ENCODE data around the gene TRIM4.
"Not testable (repeated sequence)": the region's sequence is repeated elsewhere in the genome, so short reads cannot be mapped to it uniquely, and the experiment has no call there.

The TRIM4 gene

DNA sequence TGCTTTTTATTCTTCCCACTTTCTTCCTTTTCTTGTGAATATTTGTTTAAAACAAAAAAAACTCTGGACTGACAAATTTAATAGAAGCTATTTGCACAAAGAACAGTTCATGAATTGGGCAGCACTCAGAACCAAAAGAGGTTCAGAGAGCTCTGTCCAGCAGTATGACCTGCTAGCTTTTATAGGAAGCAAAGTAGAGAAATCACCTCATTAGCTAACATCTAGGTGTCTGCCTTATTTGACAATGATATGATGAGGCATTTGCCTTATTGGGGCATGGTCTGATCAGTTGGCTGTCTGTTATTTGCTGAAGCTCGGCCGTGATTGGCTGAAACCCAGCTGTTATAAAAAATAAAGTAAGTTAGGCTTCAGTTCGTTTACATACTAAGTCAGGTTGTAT, 819 bp upstream of the TRIM4 start:
- no peak for DNase-seq (ENCODE audit: low spot score)

DNA sequence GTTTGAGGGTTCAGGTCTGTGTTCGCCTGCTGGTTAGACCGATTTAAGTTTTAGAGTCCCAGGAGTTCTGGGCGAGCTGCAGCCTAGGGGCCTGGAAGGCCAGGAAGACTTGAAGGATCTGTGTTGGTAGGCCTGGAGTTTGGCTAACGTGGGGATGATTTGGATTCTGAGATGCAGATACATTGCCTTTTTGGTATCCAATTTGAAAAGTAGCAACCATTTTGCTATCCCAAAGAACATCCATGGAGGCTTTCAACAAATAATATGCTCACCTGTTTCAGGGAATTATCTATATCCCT, 433 bp upstream of the TRIM4 start:
- no peak for DNase-seq (ENCODE audit: low spot score)

DNA sequence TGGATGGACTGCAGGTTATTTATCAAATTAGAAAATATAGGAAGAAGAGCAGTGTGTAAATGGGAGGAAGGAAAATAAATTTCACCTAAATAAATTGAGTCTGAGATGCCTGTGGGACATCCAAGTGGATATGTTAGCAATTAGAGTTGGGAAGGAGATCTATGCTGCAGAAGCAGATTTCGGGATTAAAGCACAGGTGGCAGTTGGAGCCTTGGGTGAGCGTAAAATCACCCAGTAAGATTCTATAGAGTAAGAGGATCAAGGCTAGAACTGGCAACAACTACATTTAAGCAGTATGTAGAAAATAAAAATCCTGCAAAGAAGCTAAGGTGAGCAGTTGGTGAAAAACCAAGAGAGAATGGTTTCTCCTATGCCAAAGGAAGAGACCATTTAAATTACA, 8.4 kb downstream of the TRIM4 start:
- no peak for DNase-seq (ENCODE audit: low spot score)

GRCh38 chr7:99901581-99901980, 17.7 kb downstream of the TRIM4 start:
- DNase-seq (ENCODE audit: low spot score) = no peak

GRCh38 chr7:99899830-99900519, 19.4 kb downstream of the TRIM4 start:
- no peak for DNase-seq (ENCODE audit: low spot score)

DNA sequence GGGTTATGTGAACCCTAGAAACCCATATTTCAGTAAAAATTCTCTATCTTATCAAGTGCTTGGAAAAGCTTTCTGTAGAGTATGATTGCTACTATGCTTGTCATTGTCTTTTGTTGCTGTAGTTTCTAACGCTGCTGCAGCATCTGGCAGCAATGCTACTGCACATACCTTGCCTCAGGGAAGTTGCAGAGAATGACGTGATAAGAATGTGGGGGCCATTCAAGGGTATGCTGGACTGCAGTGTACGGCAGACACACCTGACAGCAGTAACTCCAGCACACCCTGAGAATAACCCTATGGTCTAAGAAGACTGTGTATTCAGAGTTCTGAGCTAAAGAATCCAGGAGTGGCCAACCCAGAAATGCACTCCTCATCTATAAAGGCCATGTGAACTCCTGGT, 20.5 kb downstream of the TRIM4 start:
- DNase-seq (ENCODE audit: low spot score) = no peak

DNA sequence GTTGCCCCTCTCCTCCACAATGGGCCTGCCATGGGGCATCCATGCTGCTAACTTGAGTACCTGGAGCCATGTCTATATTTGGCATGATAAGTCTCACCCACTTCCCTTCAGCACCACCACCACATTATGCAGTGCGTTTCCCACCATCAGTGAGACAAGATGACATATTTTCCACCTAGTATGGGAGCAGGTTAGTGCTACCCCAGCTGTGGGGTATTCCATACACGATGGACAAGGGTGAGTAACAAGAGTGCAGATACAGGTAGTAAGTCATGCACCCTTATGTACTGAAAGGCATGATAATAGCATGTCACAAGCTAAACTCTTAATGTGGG, 21.3 kb downstream of the TRIM4 start:
- DNase-seq (ENCODE audit: low spot score) = no peak

DNA sequence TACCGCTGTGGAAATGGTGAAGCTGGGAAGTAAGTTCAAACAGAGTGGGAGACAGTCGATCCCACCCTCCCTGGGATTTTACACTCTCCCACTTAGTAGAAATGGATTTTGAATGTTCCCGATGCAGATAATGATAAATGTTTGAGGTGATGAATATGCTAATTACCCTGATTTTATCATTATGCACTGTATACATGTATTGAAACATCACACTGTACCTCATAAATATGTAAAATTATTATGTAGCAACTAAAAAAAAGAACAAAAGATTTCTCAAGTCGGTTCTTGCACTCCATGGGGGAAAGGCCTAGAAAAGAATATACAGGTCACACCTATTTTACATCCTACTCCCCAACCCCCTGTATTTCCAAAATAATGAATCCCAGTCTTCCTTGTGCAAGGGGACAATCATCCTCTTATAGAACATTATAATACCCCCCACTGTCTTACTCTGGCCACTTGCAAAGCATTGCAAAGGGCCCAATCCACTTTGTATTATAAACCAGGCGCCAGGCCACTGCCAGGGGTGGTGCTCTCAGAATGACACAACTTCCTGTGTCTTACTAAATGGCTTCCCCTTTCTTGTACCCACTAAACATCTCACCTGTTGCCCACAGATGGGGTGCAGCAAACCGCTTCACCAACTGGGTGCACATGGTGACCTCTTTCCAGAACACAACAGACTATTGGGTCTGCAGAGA, 21.9 kb downstream of the TRIM4 start:
- DNase-seq (ENCODE audit: low spot score) = no peak

- no peak for DNase-seq (ENCODE audit: low spot score)
Observed at GRCh38 chr7:99894738-99895137, 24.6 kb downstream of the TRIM4 start.

- no peak for DNase-seq (ENCODE audit: low spot score)
Observed at GRCh38 chr7:99893280-99893679, 26.1 kb downstream of the TRIM4 start.

DNA sequence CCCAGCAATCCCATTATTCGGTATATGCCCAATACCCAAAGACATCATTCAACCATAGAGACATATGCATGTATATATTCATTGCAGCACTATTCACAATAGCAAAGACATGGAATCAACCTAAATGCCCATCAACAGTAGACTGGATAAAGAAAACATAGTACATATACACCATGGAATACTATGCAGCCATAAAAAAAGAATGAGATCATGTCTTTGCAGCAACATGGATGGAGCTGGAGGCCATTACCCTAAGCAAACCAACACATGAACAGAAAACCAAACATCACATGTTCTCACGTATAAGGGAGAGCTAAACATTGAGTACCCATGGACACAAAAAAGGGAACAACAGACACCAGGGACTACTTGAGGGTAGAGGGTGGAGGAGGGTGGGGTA, 29.0 kb downstream of the TRIM4 start:
- DNase-seq (ENCODE audit: low spot score) = not testable (repeated sequence)

GRCh38 chr7:99888366-99888765, 31.0 kb downstream of the TRIM4 start:
- DNase-seq (ENCODE audit: low spot score) = not testable (repeated sequence)

DNA sequence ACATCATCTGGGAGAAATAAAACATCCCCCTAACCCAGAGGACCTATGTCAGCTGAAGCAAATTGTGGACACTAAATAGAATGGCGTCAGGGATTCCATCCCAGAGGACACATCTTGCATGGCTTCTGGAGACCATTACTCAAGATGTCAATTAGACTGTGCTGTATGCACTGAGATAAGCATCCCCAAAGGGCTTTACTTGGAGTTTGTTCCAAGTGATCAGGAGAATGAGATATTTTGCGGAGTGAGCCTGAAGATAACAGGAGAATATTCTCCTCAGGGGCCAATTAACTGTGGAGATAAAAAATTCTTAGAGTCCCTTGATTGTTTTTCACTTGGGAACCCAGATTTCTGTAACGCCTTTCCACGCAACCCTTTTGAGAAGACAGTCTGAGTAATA, 38.0 kb downstream of the TRIM4 start:
- DNase-seq (ENCODE audit: low spot score) = no peak

DNA sequence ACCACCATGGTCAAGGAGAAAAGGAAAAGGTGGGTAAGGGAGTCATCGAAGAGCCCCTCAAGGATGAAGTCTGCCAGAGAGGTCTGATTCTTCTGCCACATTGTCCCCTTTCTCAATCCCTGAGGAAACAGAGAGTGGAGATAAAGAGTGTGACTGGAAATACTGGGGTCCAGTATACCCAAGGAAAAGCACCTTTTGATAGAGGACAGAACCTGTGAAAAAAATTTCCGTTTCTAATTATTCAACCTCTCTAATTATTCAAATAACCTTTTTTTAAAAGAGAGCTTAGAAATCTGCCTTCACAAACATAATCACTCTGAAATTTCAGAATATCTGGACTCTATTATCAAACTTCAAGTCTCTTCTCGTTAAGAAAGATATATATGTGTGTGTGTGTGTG, 42.4 kb downstream of the TRIM4 start, which contains the start of gene OR2AE1:
Gene OR2AE1, minus strand, starts transcription at position 101 of the 400 bp plus-strand sequence. Its CDS starts 0 bp downstream, at position 101.
- DNase-seq (ENCODE audit: low spot score) = no peak

DNA sequence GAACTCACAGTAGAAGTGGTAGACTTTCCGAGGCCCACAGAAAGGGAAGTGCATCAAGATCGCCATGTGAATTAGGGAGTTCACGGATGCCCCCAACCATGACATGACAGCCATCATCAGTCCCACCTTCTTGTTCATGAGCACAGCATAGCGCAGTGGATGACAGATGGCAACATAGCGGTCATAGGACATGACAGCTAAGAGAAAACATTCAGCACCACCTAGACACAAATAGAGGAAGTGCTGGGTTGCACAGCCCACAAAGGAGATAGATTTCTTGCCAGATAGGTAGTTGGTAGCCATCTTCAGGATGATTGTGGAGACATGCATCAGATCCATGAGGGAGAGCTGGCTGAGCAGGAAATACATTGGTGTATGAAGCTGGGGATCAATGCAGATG, 42.8 kb downstream of the TRIM4 start:
- DNase-seq (ENCODE audit: low spot score) = no peak

- no peak for DNase-seq (ENCODE audit: low spot score)
Observed at GRCh38 chr7:99868246-99868645, 51.1 kb downstream of the TRIM4 start.

- DNase-seq (ENCODE audit: low spot score) = not testable (repeated sequence)
Observed at GRCh38 chr7:99867477-99867876, 51.9 kb downstream of the TRIM4 start.

DNA sequence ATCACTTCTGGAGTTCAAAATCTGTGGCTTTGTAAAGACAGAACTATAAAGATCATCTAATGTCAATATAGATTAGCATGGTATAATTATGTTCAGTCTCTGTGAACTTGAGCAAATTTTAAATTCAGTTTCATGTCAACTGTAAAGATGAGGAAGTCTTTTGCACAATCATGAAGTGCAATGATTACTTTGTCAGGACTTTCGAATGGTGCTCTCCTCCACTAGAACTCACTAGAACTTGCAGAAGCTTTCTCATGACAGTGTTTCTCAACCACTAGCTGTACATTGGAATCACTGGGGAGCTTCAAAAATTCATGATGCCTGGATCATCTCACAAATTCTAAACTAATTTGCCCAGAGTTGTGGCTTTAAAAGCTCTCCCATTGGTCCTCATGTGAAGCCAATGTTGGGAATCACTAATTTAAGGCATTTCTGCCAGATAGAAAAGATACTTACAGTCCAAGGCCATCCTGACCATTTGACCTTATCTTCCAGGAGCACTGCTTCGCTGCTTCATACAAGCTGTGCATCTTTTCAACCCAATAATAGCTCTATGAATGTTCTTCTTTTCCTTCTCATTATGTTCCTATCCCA, 55.4 kb downstream of the TRIM4 start:
- no peak for DNase-seq (ENCODE audit: low spot score)

- peak; percentile 68 for DNase-seq (ENCODE audit: low spot score)
Observed at GRCh38 chr7:99860281-99861127, 58.8 kb downstream of the TRIM4 start.

GRCh38 chr7:99855236-99855635, 64.1 kb downstream of the TRIM4 start:
- DNase-seq (ENCODE audit: low spot score) = no peak

DNA sequence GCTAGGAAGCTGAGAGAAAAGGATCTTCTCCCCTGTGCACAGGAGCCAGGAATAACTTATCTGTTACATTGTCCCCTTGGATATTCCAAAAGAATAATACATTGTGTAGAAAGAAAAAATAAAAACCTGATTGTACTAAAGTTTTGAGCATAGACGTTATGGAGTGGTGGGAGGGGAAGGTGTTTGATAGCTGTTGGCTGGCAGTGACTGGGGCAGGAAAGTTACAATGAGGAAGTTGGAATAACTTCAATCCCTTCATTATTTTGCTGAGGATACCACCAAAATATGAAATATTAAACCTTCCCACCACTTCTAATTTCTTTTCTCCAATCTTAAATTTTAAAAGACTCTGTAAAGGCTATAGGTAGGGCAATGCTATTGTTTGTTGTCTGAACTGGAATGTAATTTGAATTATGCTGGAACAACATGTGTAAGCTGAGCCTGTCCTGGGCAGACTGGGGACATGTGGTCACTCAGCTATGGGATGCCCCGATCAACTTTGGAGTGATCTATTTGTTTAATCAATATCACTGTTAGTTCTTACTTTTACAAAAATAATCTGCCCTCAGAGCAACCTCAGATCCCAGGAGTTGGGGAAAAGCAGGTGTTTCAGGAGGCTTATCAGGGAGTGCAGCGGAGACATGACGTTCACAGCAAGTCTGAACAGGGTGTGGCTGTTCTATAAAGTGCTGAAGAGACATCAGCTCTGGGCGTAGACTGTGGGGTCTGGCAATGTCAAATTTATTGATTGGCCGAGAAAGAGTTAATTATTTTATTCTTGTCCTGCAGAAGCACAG, 70.7 kb downstream of the TRIM4 start:
- no peak for DNase-seq (ENCODE audit: low spot score)

- no peak for DNase-seq (ENCODE audit: low spot score)
Observed at GRCh38 chr7:99844328-99844727, 75.0 kb downstream of the TRIM4 start.

Measured in HuH-7 (cell line).